ENCODE results near the gene CNGA3.
"Not testable (repeated sequence)": the region's sequence is repeated elsewhere in the genome, so short reads cannot be mapped to it uniquely, and the experiment has no call there.

The CNGA3 gene

GRCh38 chr2:98408155-98408554, 61.9 kb downstream of the CNGA3 start:
- no peak for DNase-seq

GRCh38 chr2:98412751-98413458, 66.6 kb downstream of the CNGA3 start:
- DNase-seq = peak; percentile 28

GRCh38 chr2:98414246-98414645, 68.0 kb downstream of the CNGA3 start:
- not testable (repeated sequence) for DNase-seq

GRCh38 chr2:98415719-98416248, 69.5 kb downstream of the CNGA3 start:
- not testable (repeated sequence) for DNase-seq

- DNase-seq = no peak
These were observed 70.3 kb downstream of the CNGA3 start for GRCh38 chr2:98416383-98417159.

- DNase-seq = no peak
These were observed 73.3 kb downstream of the CNGA3 start for GRCh38 chr2:98419544-98419943.

GRCh38 chr2:98419977-98420725, 73.9 kb downstream of the CNGA3 start:
- no peak for DNase-seq

- DNase-seq = no peak
These were observed 76.2 kb downstream of the CNGA3 start for GRCh38 chr2:98422449-98422848.

- DNase-seq = no peak
These were observed 80.5 kb downstream of the CNGA3 start for GRCh38 chr2:98426771-98427170.

- no peak for DNase-seq
These were observed 85.9 kb downstream of the CNGA3 start for GRCh38 chr2:98432145-98432544.

- DNase-seq = no peak
These were observed 87.2 kb downstream of the CNGA3 start for GRCh38 chr2:98433363-98433964.

- no peak for DNase-seq
These were observed 88.2 kb downstream of the CNGA3 start for GRCh38 chr2:98434492-98434891.

- DNase-seq = not testable (repeated sequence)
These were observed 89.4 kb downstream of the CNGA3 start for GRCh38 chr2:98435670-98436069.

- DNase-seq = no peak
These were observed 90.5 kb downstream of the CNGA3 start for GRCh38 chr2:98436734-98437133.

- no peak for DNase-seq
These were observed 92.2 kb downstream of the CNGA3 start for GRCh38 chr2:98438190-98439133.

- no peak for DNase-seq
These were observed 95.6 kb downstream of the CNGA3 start for GRCh38 chr2:98441706-98442450.

GRCh38 chr2:98442488-98442887, 96.2 kb downstream of the CNGA3 start:
- no peak for DNase-seq

GRCh38 chr2:98444436-98445176, 98.3 kb downstream of the CNGA3 start, which contains the start of gene INPP4A:
INPP4A (plus strand) TSS chr2:98444858; CDS start chr2:98520049, 75,191 bp downstream.
- DNase-seq = peak; percentile 64

- DNase-seq = no peak
These were observed 99.0 kb downstream of the CNGA3 start for GRCh38 chr2:98445177-98445682.

Measured in NCI-H1092 (cell line).